ENCODE results near the gene MAML3. TPM values are rescaled to one million over a fixed set of nuclear protein-coding genes. Genes with fewer than 3 reads are reported as not detected.

Gene MAML3
- total and polyA plus RNA-seq, 12 donors = 1.1 to 4.6 (median 2.6) TPM

GRCh38 chr4:140066031-140066930 lies 87.7 kb downstream of the MAML3 start:
- H3K36me3 ChIP-seq = no peaks in the 10 kb centered on the region
- H3K9me3 ChIP-seq = no peaks in the 10 kb centered on the region
- 62 to 66% methylated on average over 3 of the region's 3 CpGs for WGBS, 2 donors
- no peak overlapping the region for H3K27ac ChIP-seq
- intact Hi-C loops (cut with DNase I) = no loop called here
- DNase-seq = no peak
- H3K4me1 ChIP-seq = peaks cover 0 to 35% (median 13%) of the 10 kb centered on the region in 9 donors
- TF ChIP-seq CTCF (IDR thresholded peaks at IDR 0.05) = no peak
- no peaks in the 10 kb centered on the region for H3K27me3 ChIP-seq
- ATAC-seq = no peak
- H3K4me3 ChIP-seq = no peak overlapping the region

GRCh38 chr4:140065393-140065792 lies 88.6 kb downstream of the MAML3 start:
- TF ChIP-seq CTCF (IDR thresholded peaks at IDR 0.05) = no peak
- DNase-seq = no peak
- H3K9me3 ChIP-seq = no peaks in the 10 kb centered on the region
- H3K4me3 ChIP-seq = no peak overlapping the region
- H3K36me3 ChIP-seq = no peaks in the 10 kb centered on the region
- ATAC-seq = no peak
- no peaks in the 10 kb centered on the region for H3K27me3 ChIP-seq
- WGBS, 2 donors = 61 to 78% methylated on average over 2 of the region's 2 CpGs
- intact Hi-C loops (cut with DNase I) = no loop called here
- peaks cover 0 to 29% (median 4%) of the 10 kb centered on the region in 9 donors for H3K4me1 ChIP-seq
- H3K27ac ChIP-seq = no peak overlapping the region

GRCh38 chr4:140061659-140062289 lies 92.2 kb downstream of the MAML3 start:
- H3K4me1 ChIP-seq = peaks cover 0 to 35% (median 12%) of the 10 kb centered on the region in 9 donors
- intact Hi-C loops (cut with DNase I) = no loop called here
- no peak overlapping the region for H3K4me3 ChIP-seq
- ATAC-seq (no peak), DNase-seq (no peak)
- H3K9me3 ChIP-seq = no peaks in the 10 kb centered on the region
- no peak overlapping the region for H3K27ac ChIP-seq
- 95 to 97% methylated on average over 3 of the region's 3 CpGs for WGBS, 2 donors
- no peak for TF ChIP-seq CTCF (IDR thresholded peaks at IDR 0.05)
- no peaks in the 10 kb centered on the region for H3K27me3 ChIP-seq
- H3K36me3 ChIP-seq = no peaks in the 10 kb centered on the region

- H3K4me1 ChIP-seq = peaks cover 0 to 30% (median 12%) of the 10 kb centered on the region in 9 donors
- intact Hi-C loops (cut with DNase I) = no loop called here
- H3K9me3 ChIP-seq = no peaks in the 10 kb centered on the region
- WGBS, 2 donors = 83 to 94% methylated on average over 4 of the region's 4 CpGs
- no peak for ATAC-seq
- no peak for TF ChIP-seq CTCF (IDR thresholded peaks at IDR 0.05)
- DNase-seq = no peak
- H3K27ac ChIP-seq = no peak overlapping the region
- H3K4me3 ChIP-seq = no peak overlapping the region
- no peaks in the 10 kb centered on the region for H3K27me3 ChIP-seq
- H3K36me3 ChIP-seq = no peaks in the 10 kb centered on the region
Observed at GRCh38 chr4:140061194-140061593, 92.8 kb downstream of the MAML3 start.

All from heart right ventricle (tissue), 16 donors.